ENCODE data around the gene SLC6A18.
"Not testable (repeated sequence)": the region's sequence is repeated elsewhere in the genome, so short reads cannot be mapped to it uniquely, and the experiment has no call there.

The SLC6A18 gene

GRCh38 chr5:1278216-1278615 is 53.0 kb downstream of the SLC6A18 start:
- Histone ChIP-seq H3K4me1 (no peaks in the 10 kb centered on the region), H3K27ac (no peak overlapping the region), H3K27me3 (no peaks in the 10 kb centered on the region), H3K9me3 (peaks cover 35% of the 10 kb centered on the region), H3K4me2 (no peak overlapping the region), H3K4me3 (no peak overlapping the region), H4K20me1 (peaks cover 97% of the 10 kb centered on the region), H3K9ac (no peak overlapping the region), H3K36me3 (peaks cover 96% of the 10 kb centered on the region)
- TF ChIP-seq Cebpa-rat (IDR thresholded peaks at IDR 0.05) = no peak

GRCh38 chr5:1278656-1279442 is 53.7 kb downstream of the SLC6A18 start:
- no peak for TF ChIP-seq Cebpa-rat (IDR thresholded peaks at IDR 0.05)
- Histone ChIP-seq H3K27ac (no peak overlapping the region), H3K4me2 (no peak overlapping the region), H3K36me3 (peaks cover 98% of the 10 kb centered on the region), H3K9me3 (peaks cover 32% of the 10 kb centered on the region), H3K4me3 (no peak overlapping the region), H4K20me1 (peaks cover 99% of the 10 kb centered on the region), H3K9ac (no peak overlapping the region), H3K4me1 (no peaks in the 10 kb centered on the region), H3K27me3 (no peaks in the 10 kb centered on the region)

- H4K20me1 ChIP-seq = peaks cover 99% of the 10 kb centered on the region
- peaks cover 25% of the 10 kb centered on the region for H3K9me3 ChIP-seq
These were observed 54.4 kb downstream of the SLC6A18 start for GRCh38 chr5:1279443-1280151.

GRCh38 chr5:1280177-1281037 is 55.2 kb downstream of the SLC6A18 start:
- Histone ChIP-seq H3K4me2 (no peak overlapping the region), H3K4me1 (no peaks in the 10 kb centered on the region), H3K36me3 (peaks cover 97% of the 10 kb centered on the region), H3K9me3 (peaks cover 18% of the 10 kb centered on the region), H3K27me3 (no peaks in the 10 kb centered on the region), H4K20me1 (peaks cover 99% of the 10 kb centered on the region), H3K9ac (no peak overlapping the region), H3K4me3 (no peak overlapping the region), H3K27ac (no peak overlapping the region)
- no peak for TF ChIP-seq Cebpa-rat (IDR thresholded peaks at IDR 0.05)

More at GRCh38 chr5:1279443-1280151, 54.4 kb downstream of the SLC6A18 start:
- H3K27ac ChIP-seq = no peak overlapping the region
- TF ChIP-seq Cebpa-rat (IDR thresholded peaks at IDR 0.05) = no peak
- no peak overlapping the region for H3K4me2 ChIP-seq
- no peak overlapping the region for H3K4me3 ChIP-seq
- H3K36me3 ChIP-seq = peaks cover 97% of the 10 kb centered on the region
- no peaks in the 10 kb centered on the region for H3K27me3 ChIP-seq
- no peak overlapping the region for H3K9ac ChIP-seq
- no peaks in the 10 kb centered on the region for H3K4me1 ChIP-seq

DNA sequence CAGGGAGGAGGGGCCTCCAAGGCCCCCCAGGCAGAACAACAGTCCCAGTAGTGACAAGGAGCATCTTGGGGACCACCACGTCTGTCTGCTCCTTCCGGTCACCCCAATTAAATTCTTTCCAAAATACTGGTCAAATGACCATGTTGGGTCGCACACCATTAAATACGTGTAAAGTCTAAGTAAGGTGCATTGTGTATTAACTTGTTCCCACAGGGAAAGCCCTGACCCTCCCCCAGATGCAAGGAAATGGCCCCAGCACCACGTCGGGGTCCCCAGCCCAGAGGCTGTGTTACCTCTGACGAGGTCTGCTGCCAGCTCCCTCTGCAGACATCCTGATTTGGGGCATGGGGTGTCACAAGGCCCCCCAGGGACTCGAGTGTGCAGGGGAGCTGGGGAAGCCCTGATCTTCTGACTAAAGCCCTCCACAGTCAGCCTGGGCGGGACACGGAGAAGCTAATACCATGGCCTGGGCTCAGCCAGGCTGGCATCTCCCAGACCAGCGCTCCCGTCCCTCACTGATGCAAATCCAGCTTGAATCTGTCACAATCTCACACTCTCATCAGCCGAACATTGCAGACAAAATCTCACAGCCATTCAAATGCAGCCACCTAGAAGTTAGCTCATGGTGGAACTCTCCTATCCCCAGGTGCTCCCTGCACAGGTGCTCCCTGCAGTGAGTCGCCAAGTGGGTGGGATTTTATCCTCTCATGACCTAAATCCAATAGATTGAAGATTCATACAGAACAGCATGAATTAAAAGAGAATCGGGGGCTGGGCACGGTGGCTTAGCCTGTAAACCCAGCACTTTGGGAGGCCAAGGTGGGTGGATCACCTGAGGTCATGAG is 56.1 kb downstream of the SLC6A18 start:
- Histone ChIP-seq H3K4me1 (no peaks in the 10 kb centered on the region), H3K27me3 (no peaks in the 10 kb centered on the region), H3K36me3 (peaks cover 98% of the 10 kb centered on the region), H3K9me3 (peaks cover 14% of the 10 kb centered on the region), H3K9ac (no peak overlapping the region), H3K4me3 (no peak overlapping the region), H4K20me1 (peaks cover 100% of the 10 kb centered on the region), H3K27ac (no peak overlapping the region), H3K4me2 (no peak overlapping the region)
- no peak for TF ChIP-seq Cebpa-rat (IDR thresholded peaks at IDR 0.05)

GRCh38 chr5:1282131-1282992 is 57.2 kb downstream of the SLC6A18 start:
- no peaks in the 10 kb centered on the region for H3K4me1 ChIP-seq
- no peak overlapping the region for H3K4me3 ChIP-seq
- H3K9ac ChIP-seq = no peak overlapping the region
- TF ChIP-seq Cebpa-rat (IDR thresholded peaks at IDR 0.05) = no peak
- H3K27ac ChIP-seq = no peak overlapping the region
- H3K36me3 ChIP-seq = peaks cover 98% of the 10 kb centered on the region
- no peaks in the 10 kb centered on the region for H3K27me3 ChIP-seq
- H4K20me1 ChIP-seq = peaks cover 100% of the 10 kb centered on the region
- H3K9me3 ChIP-seq = peaks cover 13% of the 10 kb centered on the region
- no peak overlapping the region for H3K4me2 ChIP-seq

- not testable (repeated sequence) for H3K4me2 ChIP-seq, H3K27me3 ChIP-seq, H3K9ac ChIP-seq, H3K4me3 ChIP-seq, H3K4me1 ChIP-seq, H3K27ac ChIP-seq
- H3K36me3 ChIP-seq = peaks cover 98% of the 10 kb centered on the region
- peaks cover 100% of the 10 kb centered on the region for H4K20me1 ChIP-seq
- H3K9me3 ChIP-seq = peaks cover 13% of the 10 kb centered on the region
These were observed 58.0 kb downstream of the SLC6A18 start for GRCh38 chr5:1282993-1283728.

DNA sequence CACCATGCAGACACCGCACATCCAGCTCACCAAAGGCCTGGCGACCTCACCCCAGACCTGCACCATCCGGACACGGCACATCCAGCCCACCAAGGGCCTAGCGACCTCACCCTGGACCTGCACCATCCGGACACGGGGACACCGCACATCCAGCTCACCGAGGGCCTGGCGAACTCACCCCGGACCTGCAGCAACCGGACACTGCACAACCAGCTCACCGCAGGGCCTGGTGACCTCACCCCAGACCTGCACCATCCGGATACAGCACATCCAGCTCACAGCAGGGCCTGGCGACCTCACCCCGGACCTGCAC is 58.5 kb downstream of the SLC6A18 start:
- H3K36me3 ChIP-seq = peaks cover 98% of the 10 kb centered on the region

GRCh38 chr5:1284336-1284970 is 59.3 kb downstream of the SLC6A18 start:
- H3K4me1 ChIP-seq, H3K27ac ChIP-seq, H3K4me3 ChIP-seq, H3K9ac ChIP-seq, H3K4me2 ChIP-seq, H3K27me3 ChIP-seq: not testable (repeated sequence)
- H4K20me1 ChIP-seq = peaks cover 100% of the 10 kb centered on the region
- H3K36me3 ChIP-seq = peaks cover 98% of the 10 kb centered on the region
- peaks cover 12% of the 10 kb centered on the region for H3K9me3 ChIP-seq

More for the DNA sequence above, 58.5 kb downstream of the SLC6A18 start:
- Histone ChIP-seq H3K9me3 (peaks cover 13% of the 10 kb centered on the region), H4K20me1 (peaks cover 100% of the 10 kb centered on the region)
- H3K27me3 ChIP-seq, H3K27ac ChIP-seq, H3K4me2 ChIP-seq, H3K4me3 ChIP-seq, H3K9ac ChIP-seq, H3K4me1 ChIP-seq: not testable (repeated sequence)

Data from BLaER1 (cell line).